Cardiac muscle cell (in vitro differentiated cells and primary cell): ENCODE results near the gene DUSP8. TPM values are rescaled to one million over a fixed set of nuclear protein-coding genes. Genes with fewer than 3 reads are reported as not detected.
"Not testable (repeated sequence)": the region's sequence is repeated elsewhere in the genome, so short reads cannot be mapped to it uniquely, and the experiment has no call there.

Experiments
- DNase-seq, 2 donors: peaks; one replicate each; pipeline versions ENCODE4 v3.0.0 to v3.0.0-alpha.2; 2010 to 2017; ENCODE audit warnings: low read depth in 1 of 2, low spot score in 1 of 2
- H3K27ac ChIP-seq: fragments of 200-600 bp; sonication (generic); 2 replicates; pipeline ENCODE4 v1.5.1; 2016
- H3K27me3 ChIP-seq: fragments of 200-600 bp; sonication (generic); 2 replicates; pipeline ENCODE4 v1.6.0; 2016; ENCODE audit warnings: control low read depth
- H3K36me3 ChIP-seq: fragments of 200-600 bp; sonication (generic); 2 replicates; pipeline ENCODE4 v1.5.1; 2016; ENCODE audit warnings: control low read depth
- H3K4me1 ChIP-seq: fragments of 200-600 bp; sonication (generic); 2 replicates; pipeline ENCODE4 v1.8.1; 2017; ENCODE audit warnings: low read depth, mild to moderate bottlenecking, mixed run types
- H3K4me3 ChIP-seq: fragments of 200-600 bp; sonication (generic); 2 replicates; pipeline ENCODE4 v1.5.1; 2016; ENCODE audit warnings: mild to moderate bottlenecking
- H3K9me3 ChIP-seq: fragments of 200-600 bp; sonication (generic); 2 replicates; pipeline ENCODE4 v1.5.1; 2017; ENCODE audit warnings: low read depth, mild to moderate bottlenecking, control low read depth
- CTCF ChIP-seq: IDR thresholded peaks from 2 replicates; pipeline ENCODE4 v1.5.1; 2012; ENCODE audit warnings: low read depth, mild to moderate bottlenecking, low read length
- polyA plus RNA-seq: library from polyadenylated mRNA; unstranded; fragments of >200 nt; fragmentation: Nextera tagmentation; extraction: Ambion mirVana; gene quantifications from 2 replicates; pipeline ENCODE4 v1.2.1, GENCODE V29; 2016
- total RNA-seq: library from RNA; depleted of rRNA; stranded (reverse); fragments of >200 nt; gene quantifications from 2 replicates; pipeline ENCODE4 v1.2.3, GENCODE V29; 2016

Gene DUSP8
- total and polyA plus RNA-seq, 2 experiments from 2014 or later = 0.51 to 0.59 TPM

DNA sequence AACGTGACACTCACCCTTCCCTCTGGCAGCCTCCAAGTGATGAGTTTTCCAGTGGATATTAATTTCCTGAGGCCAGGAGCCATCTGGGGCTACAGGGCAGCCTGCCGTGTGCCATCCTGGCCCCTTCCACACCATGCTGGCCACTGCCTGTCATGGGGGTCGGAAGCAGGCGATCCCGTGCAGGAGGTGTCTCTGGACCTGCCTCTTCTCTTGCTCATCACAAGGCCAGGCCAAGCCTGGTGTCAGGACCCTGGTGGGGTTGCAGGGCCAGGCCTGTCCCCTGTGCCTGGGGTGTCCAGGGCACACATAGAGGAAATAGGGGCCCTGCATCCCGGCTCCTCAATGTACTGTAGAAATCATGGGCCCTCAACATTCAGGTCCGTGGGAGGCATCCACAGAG lies 32.6 kb upstream of the DUSP8 start:
- no peak for TF ChIP-seq CTCF
- Histone ChIP-seq H3K9me3 (no peaks in the 10 kb centered on the region), H3K27ac (no peak overlapping the region), H3K36me3 (no peaks in the 10 kb centered on the region), H3K27me3 (peaks cover 6% of the 10 kb centered on the region), H3K4me3 (no peak overlapping the region), H3K4me1 (no peaks in the 10 kb centered on the region)
- no peak for DNase-seq

DNA sequence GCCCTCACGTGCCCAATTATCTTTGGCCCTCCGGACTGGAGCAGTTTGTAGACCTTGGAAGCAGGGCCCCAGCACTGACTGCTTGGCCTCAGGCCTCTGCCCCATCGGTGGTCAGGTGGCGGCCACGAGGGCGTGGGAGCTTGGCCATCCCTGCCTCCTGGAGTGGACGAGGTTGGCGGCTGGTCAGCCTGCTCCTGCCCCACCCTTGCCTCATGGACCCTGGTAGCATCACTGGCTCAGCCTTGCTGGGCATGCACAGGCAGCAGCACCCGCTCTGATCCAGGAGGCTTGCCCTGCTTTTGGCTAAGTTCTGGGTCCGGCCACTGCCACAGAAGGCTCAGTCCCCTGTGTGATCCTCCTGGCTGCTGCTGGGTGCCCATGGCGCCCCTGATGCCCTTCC lies 32.1 kb upstream of the DUSP8 start:
- DNase-seq = no peak
- H3K4me1 ChIP-seq = no peaks in the 10 kb centered on the region
- H3K36me3 ChIP-seq = no peaks in the 10 kb centered on the region
- no peak overlapping the region for H3K4me3 ChIP-seq
- H3K9me3 ChIP-seq = no peaks in the 10 kb centered on the region
- peaks cover 6% of the 10 kb centered on the region for H3K27me3 ChIP-seq
- TF ChIP-seq CTCF = no peak
- H3K27ac ChIP-seq = no peak overlapping the region

- Histone ChIP-seq H3K27ac (no peak overlapping the region), H3K4me1 (no peaks in the 10 kb centered on the region), H3K4me3 (no peak overlapping the region), H3K27me3 (peaks cover 6% of the 10 kb centered on the region), H3K36me3 (no peaks in the 10 kb centered on the region), H3K9me3 (no peaks in the 10 kb centered on the region)
- no peak for DNase-seq
- no peak for TF ChIP-seq CTCF
Observed at GRCh38 chr11:1603629-1604028, 31.6 kb upstream of the DUSP8 start.

GRCh38 chr11:1601663-1602062 lies 29.6 kb upstream of the DUSP8 start:
- not testable (repeated sequence) for H3K9me3 ChIP-seq, H3K27ac ChIP-seq, H3K4me1 ChIP-seq, H3K36me3 ChIP-seq, H3K4me3 ChIP-seq, DNase-seq
- peaks cover 13% of the 10 kb centered on the region for H3K27me3 ChIP-seq

DNA sequence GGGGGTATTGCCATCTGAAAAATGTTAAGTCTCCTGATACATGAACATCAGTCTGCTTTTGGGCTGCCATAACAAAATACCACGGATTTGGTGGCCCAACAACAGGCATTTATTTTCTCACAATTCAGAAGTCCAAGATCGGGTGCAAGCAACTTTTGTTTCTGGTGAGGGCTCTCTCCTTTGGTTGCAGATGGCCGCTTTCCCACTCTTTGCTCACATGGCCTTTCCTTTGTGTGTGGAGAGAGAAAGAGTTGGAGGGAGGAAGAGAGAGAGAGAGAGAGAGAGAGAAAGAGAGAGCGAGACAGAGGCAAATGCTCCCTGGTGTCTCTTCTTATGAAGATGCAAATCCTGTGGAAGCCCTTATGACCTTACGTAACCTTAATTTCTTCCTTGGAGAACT lies 28.6 kb upstream of the DUSP8 start:
- no peak for TF ChIP-seq CTCF
- Histone ChIP-seq H3K4me1 (no peaks in the 10 kb centered on the region), H3K27me3 (peaks cover 13% of the 10 kb centered on the region), H3K4me3 (no peak overlapping the region), H3K27ac (no peak overlapping the region), H3K9me3 (no peaks in the 10 kb centered on the region), H3K36me3 (no peaks in the 10 kb centered on the region)
- no peak for DNase-seq

GRCh38 chr11:1598816-1599215 lies 26.7 kb upstream of the DUSP8 start:
- Histone ChIP-seq H3K27me3 (peaks cover 14% of the 10 kb centered on the region), H3K4me1 (no peaks in the 10 kb centered on the region), H3K27ac (no peak overlapping the region), H3K9me3 (no peaks in the 10 kb centered on the region), H3K4me3 (no peak overlapping the region), H3K36me3 (no peaks in the 10 kb centered on the region)
- TF ChIP-seq CTCF = no peak
- DNase-seq = no peak

GRCh38 chr11:1598406-1598805 lies 26.3 kb upstream of the DUSP8 start:
- H3K4me3 ChIP-seq, H3K36me3 ChIP-seq, H3K9me3 ChIP-seq, DNase-seq, H3K4me1 ChIP-seq, H3K27ac ChIP-seq: not testable (repeated sequence)
- peaks cover 18% of the 10 kb centered on the region for H3K27me3 ChIP-seq
